IMR-90 (cell line): ENCODE results near the gene KIDINS220. TPM values are rescaled to one million over a fixed set of nuclear protein-coding genes. Genes with fewer than 3 reads are reported as not detected.

Source experiments
- ATAC-seq: fragments of 200-7000 bp; cut with Tn5 transposase; 2 replicates; pipeline ENCODE4 v1.9.1; 2020; ENCODE audit warnings: low read depth, mild to moderate bottlenecking, moderate library complexity
- BruUV-seq: library from RNA; stranded (reverse); fragments of 400-500 nt; replicated peaks from 2 replicates; lab custom pipeline; 2021; lab: Mats Ljungman, UMichigan
- CTCF ChIA-PET: fragments of 300-600 bp; formaldehyde crosslinking; extraction: SDS; loops from one replicate; lab custom pipeline; 2021; ENCODE audit warnings: antibody characterized with exemption; lab: Yijun Ruan, JAX
- POLR2A ChIA-PET: fragments of 300-600 bp; sonication (Branson Sonifier 250); formaldehyde crosslinking; loops from one replicate; lab custom pipeline; 2022; ENCODE audit warnings: antibody characterized with exemption; ENCODE audit not compliant: unreplicated experiment; lab: Charles Lee
- DNase-seq: peaks from one replicate; pipeline ENCODE4 v3.0.0; 2013
- H2AFZ ChIP-seq: replicated peaks from 2 replicates; pipeline ENCODE3; 2013; ENCODE audit warnings: low read length, mild to moderate bottlenecking; ENCODE audit not compliant: poor library complexity
- H2AK5ac ChIP-seq: 2 replicates; pipeline ENCODE4 v1.6.1; 2013; ENCODE audit warnings: low read depth, low read length, inconsistent platforms
- H2AK9ac ChIP-seq: replicated peaks from 2 replicates; pipeline ENCODE3; 2013; ENCODE audit warnings: mild to moderate bottlenecking, low read depth, low read length, moderate library complexity; ENCODE audit not compliant: poor library complexity
- H2BK120ac ChIP-seq: 2 replicates; pipeline ENCODE4 v1.6.1; 2013; ENCODE audit warnings: low read depth, low read length, inconsistent platforms
- H2BK15ac ChIP-seq: 3 replicates; pipeline ENCODE4 v1.6.1; 2013; ENCODE audit warnings: low read depth, low read length, inconsistent platforms
- H2BK20ac ChIP-seq: 2 replicates; pipeline ENCODE4 v1.6.1; 2013; ENCODE audit warnings: low read depth, mild to moderate bottlenecking, inconsistent platforms, low read length, moderate library complexity
- H2BK5ac ChIP-seq: 2 replicates; pipeline ENCODE4 v1.6.1; 2013; ENCODE audit warnings: mild to moderate bottlenecking, low read depth, low read length, inconsistent platforms; ENCODE audit not compliant: poor library complexity, severe bottlenecking
- H3K14ac ChIP-seq: replicated peaks from 2 replicates; pipeline ENCODE4 v1.6.1; 2013; ENCODE audit warnings: low read depth, low read length, inconsistent platforms
- H3K18ac ChIP-seq: 2 replicates; pipeline ENCODE4 v1.6.1; 2013; ENCODE audit warnings: low read depth, low read length, control low read depth
- H3K23ac ChIP-seq: 2 replicates; pipeline ENCODE4 v1.6.1; 2013; ENCODE audit warnings: low read depth, low read length, inconsistent platforms
- H3K27ac ChIP-seq: 2 replicates; pipeline ENCODE4 v1.5.1; 2013; ENCODE audit warnings: mild to moderate bottlenecking, control low read depth, low read length; ENCODE audit not compliant: insufficient read depth
- H3K27me3 ChIP-seq: 2 replicates; pipeline ENCODE4 v1.6.1; 2013; ENCODE audit warnings: low read length; ENCODE audit not compliant: control insufficient read depth, insufficient read depth
- H3K36me3 ChIP-seq: 2 replicates; pipeline ENCODE4 v1.6.1; 2013; ENCODE audit warnings: low read length, mixed read lengths; ENCODE audit not compliant: control insufficient read depth, insufficient read depth
- H3K4ac ChIP-seq: 2 replicates; pipeline ENCODE4 v1.6.1; 2013; ENCODE audit warnings: low read depth, low read length, inconsistent platforms
- H3K4me1 ChIP-seq: 2 replicates; pipeline ENCODE4 v1.6.1; 2013; ENCODE audit warnings: low read length, mixed read lengths; ENCODE audit not compliant: control insufficient read depth, insufficient read depth
- H3K4me2 ChIP-seq: 2 replicates; pipeline ENCODE4 v1.6.1; 2013; ENCODE audit warnings: low read depth, mild to moderate bottlenecking, control low read depth, low read length, moderate library complexity
- H3K4me3 ChIP-seq: 2 replicates; pipeline ENCODE4 v1.5.1; 2013; ENCODE audit warnings: low read depth, mild to moderate bottlenecking, control low read depth, low read length, moderate library complexity; ENCODE audit not compliant: insufficient read depth
- H3K56ac ChIP-seq: 2 replicates; pipeline ENCODE4 v1.6.1; 2013; ENCODE audit warnings: low read length, inconsistent platforms; ENCODE audit not compliant: insufficient read depth; ENCODE audit errors: extremely low read depth
- H3K79me1 ChIP-seq, 2 experiments: 2 replicates each; pipeline ENCODE4 v1.6.1; 2013; ENCODE audit warnings: low read length in 2 of 2, inconsistent platforms in 1 of 2, low read depth in 1 of 2
- H3K9ac ChIP-seq: 2 replicates; pipeline ENCODE4 v1.6.1; 2013; ENCODE audit warnings: low read depth, low read length, control low read depth
- H3K9me1 ChIP-seq: 2 replicates; pipeline ENCODE4 v1.6.1; 2013; ENCODE audit warnings: low read length, inconsistent platforms; ENCODE audit not compliant: insufficient read depth
- H3K9me3 ChIP-seq: 2 replicates; pipeline ENCODE4 v1.6.1; 2013; ENCODE audit warnings: low read length; ENCODE audit not compliant: control insufficient read depth, insufficient read depth
- H4K20me1 ChIP-seq: 2 replicates; pipeline ENCODE4 v1.6.1; 2013; ENCODE audit warnings: low read length, inconsistent platforms; ENCODE audit not compliant: insufficient read depth
- H4K5ac ChIP-seq: 2 replicates; pipeline ENCODE4 v1.6.1; 2013; ENCODE audit warnings: mild to moderate bottlenecking, low read depth, low read length, control low read depth
- H4K8ac ChIP-seq, 2 experiments: 2 replicates each; pipeline ENCODE4 v1.6.1; 2013; ENCODE audit warnings: low read depth in 2 of 2, low read length in 2 of 2, control low read depth in 1 of 2, inconsistent platforms in 1 of 2
- H4K91ac ChIP-seq: 2 replicates; pipeline ENCODE4 v1.6.1; 2013; ENCODE audit warnings: low read depth, low read length, inconsistent platforms; ENCODE audit not compliant: insufficient read depth
- BHLHE40 ChIP-seq: fragments of 150-350 bp; IDR thresholded peaks from 2 replicates; pipeline ENCODE4 v1.6.1; 2016; ENCODE audit warnings: mild to moderate bottlenecking, low read depth, low read length
- MAZ ChIP-seq: IDR thresholded peaks from 2 replicates; pipeline ENCODE4 v1.6.1; 2012; ENCODE audit warnings: low read depth, mild to moderate bottlenecking, low read length, improper control_type of control experiment, moderate library complexity, borderline replicate concordance
- WGBS, 2 experiments: methylation state at CpG; one replicate each; pipeline versions ENCODE4 v1.1.5 to v1.1.7; 2013; ENCODE audit warnings: missing lambda C conversion rate in 2 of 2; ENCODE audit not compliant: insufficient read length in 1 of 2; ENCODE audit errors: extremely low coverage in 2 of 2; 5-methylcytosine and 5-hydroxymethylcytosine counted together
- dilution Hi-C: fragments of 300-500 bp; cut with HindIII; formaldehyde crosslinking; loops from one replicate; pipeline ENCODE4 v1.14.3; 2018; ENCODE audit warnings: low sequenced_read_pairs; ENCODE audit not compliant: unreplicated experiment
- in situ Hi-C: fragments of 300-500 bp; cut with MboI; formaldehyde crosslinking; loops from 3 replicates; pipeline ENCODE4 v1.14.3; 2019; ENCODE audit warnings: low sequenced_read_pairs, inconsistent platforms, mixed read lengths
- intact Hi-C: fragments of 100-400 bp; cut with micrococcal nuclease; formaldehyde crosslinking; loops from 2 replicates; pipeline ENCODE4 v1.10.0; 2022
- polyA plus RNA-seq, 3 experiments: library from polyadenylated mRNA; depleted of rRNA; stranded (reverse); fragments of >200 nt; gene quantifications; 2 replicates each; pipeline ENCODE4 v1.2.3, GENCODE V29; 2012; ENCODE audit warnings: low replicate concordance in 1 of 3
- total RNA-seq: library from RNA; depleted of rRNA; stranded (reverse); fragments of >200 nt; gene quantifications from 2 replicates; pipeline ENCODE4 v1.2.3, GENCODE V29; 2012

KIDINS220 gene
- total and polyA plus RNA-seq, 2 of the 4 experiments (the other 2 are of a cell fraction) = 23.1 to 63.4 TPM

DNA sequence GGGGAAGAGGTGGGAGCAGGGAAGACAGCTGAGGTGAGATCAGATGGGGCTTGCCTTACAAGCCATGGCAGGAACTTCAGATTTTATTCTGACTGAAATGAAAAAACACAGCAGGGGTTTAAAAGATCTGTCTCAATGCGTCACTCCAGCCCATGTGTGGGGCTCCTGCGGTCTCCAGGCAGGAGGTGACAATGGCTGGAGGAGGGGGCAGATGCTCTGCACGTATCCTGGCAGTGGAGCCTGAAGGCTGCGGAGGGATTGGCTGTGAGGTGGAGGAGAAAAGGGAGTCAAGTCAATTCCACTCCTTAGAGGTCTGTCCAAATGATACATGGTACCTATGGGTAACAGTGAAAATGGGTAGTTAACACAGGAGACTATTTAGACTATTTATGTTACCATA, 40.5 kb upstream of the KIDINS220 start:
- Histone ChIP-seq H2BK120ac (no peak overlapping the region), H2BK20ac (no peak overlapping the region), H2BK5ac (no peak overlapping the region), H3K56ac (no peak overlapping the region), H4K5ac (no peak overlapping the region), H4K20me1 (no peaks in the 10 kb centered on the region), H3K4ac (no peak overlapping the region), H3K9ac (no peak overlapping the region), H3K36me3 (peaks cover 16% of the 10 kb centered on the region), H3K9me3 (no peaks in the 10 kb centered on the region), H2AFZ (no peak overlapping the region), H4K91ac (no peak overlapping the region), H3K23ac (no peak overlapping the region), H3K14ac (no peak overlapping the region), H3K4me2 (no peak overlapping the region), H3K9me1 (no peaks in the 10 kb centered on the region; the same call in 1 of the 2 replicates), H2AK9ac (no peak overlapping the region), H3K4me1 (peaks cover 2% of the 10 kb centered on the region; the same call in 1 of the 2 replicates), H3K27me3 (no peaks in the 10 kb centered on the region), H2AK5ac (no peak overlapping the region), H4K8ac (no peak overlapping the region), H3K27ac (no peak overlapping the region), H3K79me1 (peaks cover 4% of the 10 kb centered on the region in 2 experiments; a peak in 2 of 4 replicates), H3K4me3 (no peak overlapping the region), H3K18ac (no peak overlapping the region), H2BK15ac (no peak overlapping the region)
- CTCF ChIA-PET = interaction anchor here (0.6 kb wide), 1 partner anchor 140 kb away, joined by 3 read pairs; no protein-coding TSS in a partner anchor
- ATAC-seq = no peak
- intact Hi-C loops (no loop called here), in situ Hi-C loops (no loop called here), dilution Hi-C loops (no loop called here)
- no TSS peak for BruUV-seq
- TF ChIP-seq MAZ (no peak), BHLHE40 (no peak)
- 100% methylated on average over 1 of the region's 4 CpGs; no CpG with 5 or more reads in 1 of the 2 experiments for WGBS, 2 experiments
- POLR2A ChIA-PET = no interaction called here
- DNase-seq = no peak
